AG04449 (cell line): ENCODE results near the gene DNASE1L2.

Source experiments
- CTCF ChIA-PET: fragments of 350-600 bp; formaldehyde crosslinking; extraction: SDS; loops from one replicate; lab custom pipeline; 2021; ENCODE audit warnings: antibody characterized with exemption; lab: Yijun Ruan, JAX
- POLR2A ChIA-PET: fragments of 400-600, 350-600 bp; formaldehyde crosslinking; extraction: SDS; loops from one replicate; lab custom pipeline; 2020; ENCODE audit warnings: antibody characterized with exemption, inconsistent platforms; lab: Yijun Ruan, JAX
- DNase-seq: peaks from one replicate; pipeline ENCODE4 v3.0.0-alpha.2; 2010; ENCODE audit warnings: low read depth, low spot score
- H3K4me3 ChIP-seq: 2 replicates; pipeline ENCODE4 v1.5.1; 2011; ENCODE audit warnings: low read depth, mild to moderate bottlenecking, control low read depth, low read length
- CTCF ChIP-seq: IDR thresholded peaks from one replicate; pipeline ENCODE4 v1.5.1; 2011; ENCODE audit warnings: mild to moderate bottlenecking, moderate library complexity, low read length, control low read depth, inconsistent platforms; ENCODE audit not compliant: insufficient read depth; ENCODE audit errors: missing control alignments

The DNASE1L2 gene

GRCh38 chr16:2212362-2213324, 23.6 kb upstream of the DNASE1L2 start:
- POLR2A ChIA-PET, result interaction anchor here (0.7 to 0.9 kb wide), 2 partner anchors 57 to 58 kb away, joined by 3 read pairs; partner anchors contain the start of gene TRAF7
- no peak for TF ChIP-seq CTCF
- CTCF ChIA-PET, result no interaction called here
- DNase-seq, result no peak
- H3K4me3 ChIP-seq, result peak overlapping the region; percentile 67

GRCh38 chr16:2213817-2214718, 22.2 kb upstream of the DNASE1L2 start:
- ChIA-PET POLR2A (interaction anchor here (0.8 to 2.6 kb wide), 4 partner anchors 8 to 59 kb away, joined by 6 to 13 read pairs (median 6); partner anchors contain the start of genes E4F1, ECI1 and TRAF7), CTCF (interaction anchor here (0.9 kb wide), 1 partner anchor 287 kb away, joined by 3 read pairs; no protein-coding TSS in a partner anchor)
- DNase-seq, result no peak

GRCh38 chr16:2214719-2214968, 21.6 kb upstream of the DNASE1L2 start, which contains the start of gene PGP:
Gene PGP (minus strand): TSS chr16:2214840. CDS start chr16:2214777, 63 bp downstream.
- CTCF ChIA-PET, result interaction anchor here (0.9 kb wide), 1 partner anchor 287 kb away, joined by 3 read pairs; no protein-coding TSS in a partner anchor
- POLR2A ChIA-PET, result interaction anchor here (0.8 to 2.6 kb wide), 4 partner anchors 9 to 60 kb away, joined by 6 to 13 read pairs (median 6); partner anchors contain the start of genes E4F1, ECI1 and TRAF7
- DNase-seq, result no peak
- no peak for TF ChIP-seq CTCF
- peak within 1 kb of the TSS; percentile 71 for H3K4me3 ChIP-seq

More at GRCh38 chr16:2213817-2214718, 22.2 kb upstream of the DNASE1L2 start:
- H3K4me3 ChIP-seq, result peak overlapping the region; percentile 67
- no peak for TF ChIP-seq CTCF

- no peak for DNase-seq
- CTCF ChIA-PET, result interaction anchor here (1.0 to 1.2 kb wide), 2 partner anchors 21 to 258 kb away, joined by 3 read pairs; no protein-coding TSS in a partner anchor
- H3K4me3 ChIP-seq, result no peak overlapping the region
- no peak for TF ChIP-seq CTCF
- POLR2A ChIA-PET, result no interaction called here
These were observed 19.9 kb upstream of the DNASE1L2 start for GRCh38 chr16:2216330-2216729.

GRCh38 chr16:2223221-2223941, 12.9 kb upstream of the DNASE1L2 start, which contains the start of gene E4F1:
Gene E4F1 (plus strand): TSS chr16:2223591. CDS start chr16:2223614, 23 bp downstream.
- CTCF ChIA-PET, result no interaction called here
- POLR2A ChIA-PET, result interaction anchor here (1.8 kb wide), 1 partner anchor 9 kb away, joined by 6 read pairs; the partner anchor contains the start of gene PGP
- TF ChIP-seq CTCF, result no peak
- H3K4me3 ChIP-seq, result peak within 1 kb of the TSS; percentile 89
- peak; percentile 92 for DNase-seq
